Neural progenitor cell (in vitro differentiated cells): ENCODE results near the gene RANBP6. TPM values are rescaled to one million over a fixed set of nuclear protein-coding genes. Genes with fewer than 3 reads are reported as not detected.

Source experiments
- DNase-seq: peaks from one replicate; pipeline ENCODE4 v3.0.0-alpha.2; 2016; ENCODE audit warnings: low spot score
- H2AFZ ChIP-seq: fragments of 200-600 bp; sonication (generic); replicated peaks from 2 replicates; pipeline ENCODE4 v1.6.1; 2016; ENCODE audit warnings: antibody characterized with exemption
- H3F3A ChIP-seq: fragments of 200-600 bp; sonication (generic); 2 replicates; pipeline ENCODE4 v1.6.1; 2016; ENCODE audit warnings: antibody characterized with exemption, low read depth
- H3K27ac ChIP-seq: fragments of 200-600 bp; sonication (generic); 2 replicates; pipeline ENCODE4 v1.5.1; 2016; ENCODE audit warnings: mild to moderate bottlenecking
- H3K27me3 ChIP-seq: fragments of 200-600 bp; sonication (generic); 2 replicates; pipeline ENCODE4 v1.6.1; 2016; ENCODE audit warnings: mild to moderate bottlenecking, moderate library complexity
- H3K36me3 ChIP-seq: fragments of 200-600 bp; sonication (generic); 2 replicates; pipeline ENCODE4 v1.5.1; 2016
- H3K4me1 ChIP-seq: fragments of 200-600 bp; sonication (generic); 2 replicates; pipeline ENCODE4 v1.6.1; 2016; ENCODE audit warnings: mixed run types
- H3K4me2 ChIP-seq: fragments of 200-600 bp; sonication (generic); 2 replicates; pipeline ENCODE4 v1.6.1; 2016
- H3K4me3 ChIP-seq: fragments of 200-600 bp; sonication (generic); 2 replicates; pipeline ENCODE4 v1.5.1; 2016
- H3K79me2 ChIP-seq: fragments of 200-600 bp; sonication (generic); 2 replicates; pipeline ENCODE4 v1.6.1; 2016; ENCODE audit warnings: low read depth
- H3K9ac ChIP-seq: fragments of 200-600 bp; sonication (generic); 2 replicates; pipeline ENCODE4 v1.6.1; 2016
- H3K9me3 ChIP-seq: fragments of 200-600 bp; sonication (generic); 2 replicates; pipeline ENCODE4 v1.5.1; 2016; ENCODE audit warnings: low read depth
- H4K20me1 ChIP-seq: fragments of 200-600 bp; sonication (generic); 2 replicates; pipeline ENCODE4 v1.6.1; 2016; ENCODE audit warnings: low read depth
- H3K27ac Mint-ChIP-seq: 3 replicates; pipeline ENCODE4 v1.8.0; 2021; ENCODE audit warnings: mixed read lengths
- H3K27me3 Mint-ChIP-seq: 2 replicates; pipeline ENCODE4 v1.8.0; 2022; ENCODE audit warnings: low read depth, mild to moderate bottlenecking, inconsistent platforms, moderate library complexity, mixed read lengths; ENCODE audit not compliant: insufficient read depth
- H3K36me3 Mint-ChIP-seq: 3 replicates; pipeline ENCODE4 v1.8.0; 2021; ENCODE audit warnings: mixed read lengths
- H3K4me1 Mint-ChIP-seq: 3 replicates; pipeline ENCODE4 v1.8.0; 2021; ENCODE audit warnings: mixed read lengths
- H3K4me3 Mint-ChIP-seq: 3 replicates; pipeline ENCODE4 v1.8.0; 2021; ENCODE audit warnings: mild to moderate bottlenecking, moderate library complexity, mixed read lengths
- H3K9me3 Mint-ChIP-seq: 3 replicates; pipeline ENCODE4 v1.8.0; 2020; ENCODE audit warnings: mixed read lengths
- CTCF ChIP-seq: fragments of 200-600 bp; sonication (generic); IDR thresholded peaks from 2 replicates; pipeline ENCODE4 v1.5.1; 2017; ENCODE audit warnings: antibody characterized with exemption, mild to moderate bottlenecking
- EZH2 ChIP-seq: fragments of 200-600 bp; sonication (generic); IDR thresholded peaks from 2 replicates; pipeline ENCODE4 v1.6.1; 2017; ENCODE audit warnings: antibody characterized with exemption, mild to moderate bottlenecking, moderate library complexity
- EZH2phosphoT487 ChIP-seq: fragments of 200-600 bp; sonication (generic); IDR thresholded peaks from 2 replicates; pipeline ENCODE4 v1.6.1; 2017; ENCODE audit warnings: antibody characterized with exemption
- total RNA-seq: library from RNA; depleted of rRNA; stranded (reverse); fragments of >200 nt; gene quantifications from 2 replicates; pipeline ENCODE4 v1.2.3, GENCODE V29; 2015; ENCODE audit warnings: low replicate concordance

RANBP6 gene
- total RNA-seq, 1 donor from 2014 or later = 63.0 TPM

GRCh38 chr9:6054280-6055099, 39.1 kb upstream of the RANBP6 start:
- Histone ChIP-seq H3K9ac (no peak overlapping the region), H3K27ac (no peak overlapping the region), H4K20me1 (no peaks in the 10 kb centered on the region), H3K4me1 (peaks cover under 1% of the 10 kb centered on the region), H3K4me2 (no peak overlapping the region), H3K4me3 (no peak overlapping the region), H3K9me3 (no peaks in the 10 kb centered on the region), H3K79me2 (no peaks in the 10 kb centered on the region), H2AFZ (no peak overlapping the region), H3K27me3 (no peaks in the 10 kb centered on the region), H3K36me3 (no peaks in the 10 kb centered on the region), H3F3A (peaks cover 4% of the 10 kb centered on the region)
- peaks cover 16% of the 10 kb centered on the region for H3K4me1 Mint-ChIP-seq
- peaks cover 3% of the 10 kb centered on the region for H3K9me3 Mint-ChIP-seq
- no peak overlapping the region for H3K27ac Mint-ChIP-seq
- H3K4me3 Mint-ChIP-seq = no peak overlapping the region
- DNase-seq = peak; percentile 89
- H3K27me3 Mint-ChIP-seq = peaks cover 3% of the 10 kb centered on the region
- H3K36me3 Mint-ChIP-seq = no peaks in the 10 kb centered on the region
- peak; percentile 85 for TF ChIP-seq CTCF
- no peak for TF ChIP-seq EZH2

- Histone ChIP-seq H3K36me3 (no peaks in the 10 kb centered on the region), H3K9me3 (no peaks in the 10 kb centered on the region), H3K9ac (no peak overlapping the region), H3K27me3 (peaks cover 15% of the 10 kb centered on the region), H3K79me2 (no peaks in the 10 kb centered on the region), H3K4me1 (peaks cover 5% of the 10 kb centered on the region), H3K4me2 (no peak overlapping the region), H4K20me1 (no peaks in the 10 kb centered on the region), H2AFZ (no peak overlapping the region), H3K4me3 (no peak overlapping the region), H3K27ac (no peak overlapping the region), H3F3A (peaks cover 10% of the 10 kb centered on the region)
- peaks cover 3% of the 10 kb centered on the region for H3K27me3 Mint-ChIP-seq
- H3K36me3 Mint-ChIP-seq = no peaks in the 10 kb centered on the region
- no peaks in the 10 kb centered on the region for H3K9me3 Mint-ChIP-seq
- H3K27ac Mint-ChIP-seq = no peak overlapping the region
- TF ChIP-seq CTCF (no peak), EZH2phosphoT487 (no peak), EZH2 (no peak)
- DNase-seq = no peak
- H3K4me3 Mint-ChIP-seq = no peak overlapping the region
- peaks cover 20% of the 10 kb centered on the region for H3K4me1 Mint-ChIP-seq
These were observed 37.0 kb upstream of the RANBP6 start for GRCh38 chr9:6052293-6052919.

GRCh38 chr9:6051511-6051950, 36.1 kb upstream of the RANBP6 start:
- peaks cover 21% of the 10 kb centered on the region for H3K27me3 ChIP-seq
- Mint-ChIP-seq H3K27ac (no peak overlapping the region), H3K4me1 (peaks cover 20% of the 10 kb centered on the region), H3K27me3 (peaks cover 3% of the 10 kb centered on the region), H3K4me3 (no peak overlapping the region), H3K36me3 (no peaks in the 10 kb centered on the region), H3K9me3 (no peaks in the 10 kb centered on the region)
- no peaks in the 10 kb centered on the region for H3K79me2 ChIP-seq
- H3K4me2 ChIP-seq = no peak overlapping the region
- no peaks in the 10 kb centered on the region for H4K20me1 ChIP-seq
- no peak overlapping the region for H3K27ac ChIP-seq
- no peak for DNase-seq
- no peak overlapping the region for H2AFZ ChIP-seq
- no peak for TF ChIP-seq EZH2phosphoT487
- H3K36me3 ChIP-seq = no peaks in the 10 kb centered on the region
- H3K4me1 ChIP-seq = peaks cover 5% of the 10 kb centered on the region
- peaks cover 10% of the 10 kb centered on the region for H3F3A ChIP-seq
- no peaks in the 10 kb centered on the region for H3K9me3 ChIP-seq
- no peak overlapping the region for H3K9ac ChIP-seq
- H3K4me3 ChIP-seq = no peak overlapping the region

GRCh38 chr9:6049798-6050197, 34.4 kb upstream of the RANBP6 start:
- H3K36me3 ChIP-seq = no peaks in the 10 kb centered on the region
- no peak for DNase-seq
- peak; percentile 41 for TF ChIP-seq CTCF
- no peak for TF ChIP-seq EZH2
- no peak for TF ChIP-seq EZH2phosphoT487
- peaks cover 3% of the 10 kb centered on the region for H3K27me3 Mint-ChIP-seq
- H3K27me3 ChIP-seq = peaks cover 21% of the 10 kb centered on the region
- peaks cover 10% of the 10 kb centered on the region for H3F3A ChIP-seq
- no peak overlapping the region for H3K27ac Mint-ChIP-seq
- peaks cover 5% of the 10 kb centered on the region for H3K4me1 ChIP-seq
- H3K36me3 Mint-ChIP-seq = no peaks in the 10 kb centered on the region
- no peak overlapping the region for H2AFZ ChIP-seq
- no peaks in the 10 kb centered on the region for H3K79me2 ChIP-seq
- no peaks in the 10 kb centered on the region for H3K9me3 Mint-ChIP-seq
- no peak overlapping the region for H3K9ac ChIP-seq
- no peaks in the 10 kb centered on the region for H4K20me1 ChIP-seq
- H3K4me3 Mint-ChIP-seq = no peak overlapping the region
- no peak overlapping the region for H3K4me2 ChIP-seq
- H3K4me1 Mint-ChIP-seq = peaks cover 20% of the 10 kb centered on the region
- no peak overlapping the region for H3K27ac ChIP-seq
- H3K9me3 ChIP-seq = no peaks in the 10 kb centered on the region
- no peak overlapping the region for H3K4me3 ChIP-seq
